Measurements from ENCODE around the gene MARS1.

Gene MARS1

GRCh38 chr12:57536597-57536942 lies 48.7 kb downstream of the MARS1 start:
- H2AFZ ChIP-seq (ENCODE audit: low read depth) = no peak overlapping the region
- H3K4me1 ChIP-seq (ENCODE audit: low read depth, poor library complexity, severe bottlenecking) = no peaks in the 10 kb centered on the region
- peaks cover 10% of the 10 kb centered on the region; the same call in 1 of the 2 replicates for H3K36me3 ChIP-seq (ENCODE audit: insufficient read depth)
- TF ChIP-seq CTCF (conservative IDR thresholded peaks at IDR 0.05; ENCODE audit: low read depth, low read length) = no peak
- H3K4me2 ChIP-seq = no peak overlapping the region
- no peaks in the 10 kb centered on the region for H4K20me1 ChIP-seq (ENCODE audit: insufficient read depth)
- no peak overlapping the region for H3K9ac ChIP-seq
- H3K4me3 ChIP-seq (IDR thresholded peaks at IDR 0.05; ENCODE audit: insufficient read depth, low read depth, low read length) = no peak overlapping the region
- no peaks in the 10 kb centered on the region for H3K79me2 ChIP-seq (ENCODE audit: insufficient read depth, low read depth)
- no peaks in the 10 kb centered on the region for H3K27me3 ChIP-seq (ENCODE audit: insufficient read depth, low read depth)
- H3K27ac ChIP-seq = no peak overlapping the region

- H3K4me2 ChIP-seq = no peak overlapping the region
- H3K4me1 ChIP-seq (ENCODE audit: low read depth, poor library complexity, severe bottlenecking) = no peaks in the 10 kb centered on the region
- no peak overlapping the region for H2AFZ ChIP-seq (ENCODE audit: low read depth)
- H3K27me3 ChIP-seq (ENCODE audit: insufficient read depth, low read depth) = no peaks in the 10 kb centered on the region
- H4K20me1 ChIP-seq (ENCODE audit: insufficient read depth) = no peaks in the 10 kb centered on the region
- no peak for TF ChIP-seq CTCF (conservative IDR thresholded peaks at IDR 0.05; ENCODE audit: low read depth, low read length)
- no peak overlapping the region for H3K27ac ChIP-seq
- no peak overlapping the region for H3K9ac ChIP-seq
- H3K79me2 ChIP-seq (ENCODE audit: insufficient read depth, low read depth) = no peaks in the 10 kb centered on the region
- no peak overlapping the region for H3K4me3 ChIP-seq (IDR thresholded peaks at IDR 0.05; ENCODE audit: insufficient read depth, low read depth, low read length)
- peaks cover 5% of the 10 kb centered on the region; the same call in 1 of the 2 replicates for H3K36me3 ChIP-seq (ENCODE audit: insufficient read depth)
These were observed 51.4 kb downstream of the MARS1 start for GRCh38 chr12:57539134-57539768.

GRCh38 chr12:57541001-57541400 lies 53.1 kb downstream of the MARS1 start:
- no peak for TF ChIP-seq CTCF (conservative IDR thresholded peaks at IDR 0.05; ENCODE audit: low read depth, low read length)
- peaks cover 14% of the 10 kb centered on the region for H3K4me1 ChIP-seq (ENCODE audit: low read depth, poor library complexity, severe bottlenecking)
- H2AFZ ChIP-seq (ENCODE audit: low read depth) = no peak overlapping the region
- no peak overlapping the region for H3K27ac ChIP-seq
- no peaks in the 10 kb centered on the region for H4K20me1 ChIP-seq (ENCODE audit: insufficient read depth)
- no peak overlapping the region for H3K4me2 ChIP-seq
- H3K36me3 ChIP-seq (ENCODE audit: insufficient read depth) = peaks cover 4% of the 10 kb centered on the region; the same call in 1 of the 2 replicates
- H3K4me3 ChIP-seq (IDR thresholded peaks at IDR 0.05; ENCODE audit: insufficient read depth, low read depth, low read length) = no peak overlapping the region
- H3K27me3 ChIP-seq (ENCODE audit: insufficient read depth, low read depth) = no peaks in the 10 kb centered on the region
- peaks cover 15% of the 10 kb centered on the region for H3K79me2 ChIP-seq (ENCODE audit: insufficient read depth, low read depth)
- H3K9ac ChIP-seq = no peak overlapping the region

- no peak for TF ChIP-seq CTCF (conservative IDR thresholded peaks at IDR 0.05; ENCODE audit: low read depth, low read length)
- no peaks in the 10 kb centered on the region for H3K27me3 ChIP-seq (ENCODE audit: insufficient read depth, low read depth)
- H3K4me2 ChIP-seq = no peak overlapping the region
- no peak overlapping the region for H3K4me3 ChIP-seq (IDR thresholded peaks at IDR 0.05; ENCODE audit: insufficient read depth, low read depth, low read length)
- peaks cover 18% of the 10 kb centered on the region for H3K4me1 ChIP-seq (ENCODE audit: low read depth, poor library complexity, severe bottlenecking)
- H3K9ac ChIP-seq = no peak overlapping the region
- peaks cover 4% of the 10 kb centered on the region; the same call in 1 of the 2 replicates for H3K36me3 ChIP-seq (ENCODE audit: insufficient read depth)
- no peak overlapping the region for H2AFZ ChIP-seq (ENCODE audit: low read depth)
- H3K79me2 ChIP-seq (ENCODE audit: insufficient read depth, low read depth) = peaks cover 23% of the 10 kb centered on the region
- no peak overlapping the region for H3K27ac ChIP-seq
- H4K20me1 ChIP-seq (ENCODE audit: insufficient read depth) = no peaks in the 10 kb centered on the region
These were observed 53.8 kb downstream of the MARS1 start for GRCh38 chr12:57541717-57542116.
